ENCODE data around the gene ZCCHC3. TPM values are rescaled to one million over a fixed set of nuclear protein-coding genes. Genes with fewer than 3 reads are reported as not detected.

ZCCHC3 gene
- total RNA-seq, 6 experiments from 2014 or later: 4.2 to 7.5 (median 5.9) TPM

- DNase-seq (peak; percentile 61 to 72 (median 70)), ATAC-seq (no peak)
- WGBS (ENCODE audit: insufficient coverage, low coverage, low lambda C conversion rate, missing lambda C conversion rate): 0% methylated on average over 5 of the region's 103 CpGs
- H3K27me3 ChIP-seq: no peaks in the 10 kb centered on the region
- H3K27ac ChIP-seq: peak overlapping the region; percentile 31 to 88 (median 51)
- no peaks in the 10 kb centered on the region for H3K9me3 ChIP-seq
- H3K36me3 ChIP-seq: no peaks in the 10 kb centered on the region
- H3K4me1 ChIP-seq: peaks cover 0 to 7% (median 0%) of the 10 kb centered on the region in 4 donors
- TF ChIP-seq POLR2A (IDR thresholded peaks at IDR 0.05) (no peak), CTCF (IDR thresholded peaks at IDR 0.05) (no peak)
- H3K4me3 ChIP-seq: peak overlapping the region; percentile 62 to 69 (median 68)
- intact Hi-C loops (cut with DNase I): no loop called here
Observed at GRCh38 chr20:325889-326644, 28.7 kb downstream of the ZCCHC3 start.

- Histone ChIP-seq H3K27ac (peak overlapping the region; percentile 31 to 88 (median 51)), H3K4me3 (peak overlapping the region; percentile 62 to 69 (median 68))
Observed at GRCh38 chr20:326645-327185, 29.3 kb downstream of the ZCCHC3 start.

GRCh38 chr20:327186-328026 lies 30.0 kb downstream of the ZCCHC3 start:
- Histone ChIP-seq H3K9me3 (no peaks in the 10 kb centered on the region), H3K27me3 (no peaks in the 10 kb centered on the region), H3K27ac (peak overlapping the region; percentile 37 to 47 (median 42)), H3K4me1 (peaks cover 0 to 7% (median 0%) of the 10 kb centered on the region in 4 donors), H3K36me3 (no peaks in the 10 kb centered on the region), H3K4me3 (peak overlapping the region; percentile 62 to 69 (median 68))
- ATAC-seq (peak; percentile 44 to 64 (median 51)), DNase-seq (peak; percentile 80 to 86 (median 81))
- intact Hi-C loops (cut with DNase I): no loop called here
- TF ChIP-seq POLR2A (IDR thresholded peaks at IDR 0.05) (no peak), CTCF (IDR thresholded peaks at IDR 0.05) (no peak)
- 15% methylated on average over 22 of the region's 47 CpGs for WGBS (ENCODE audit: insufficient coverage, low coverage, low lambda C conversion rate, missing lambda C conversion rate)

More at GRCh38 chr20:326645-327185, 29.3 kb downstream of the ZCCHC3 start:
- no peaks in the 10 kb centered on the region for H3K27me3 ChIP-seq
- no peaks in the 10 kb centered on the region for H3K36me3 ChIP-seq
- intact Hi-C loops (cut with DNase I): no loop called here
- peaks cover 0 to 7% (median 0%) of the 10 kb centered on the region in 4 donors for H3K4me1 ChIP-seq
- peak in 2 of 3 donors; percentile 48 to 63 for DNase-seq
- 0% methylated on average over 6 of the region's 38 CpGs for WGBS (ENCODE audit: insufficient coverage, low coverage, low lambda C conversion rate, missing lambda C conversion rate)
- H3K9me3 ChIP-seq: no peaks in the 10 kb centered on the region
- no peak for TF ChIP-seq POLR2A (IDR thresholded peaks at IDR 0.05)
- no peak for TF ChIP-seq CTCF (IDR thresholded peaks at IDR 0.05)
- no peak for ATAC-seq

GRCh38 chr20:328027-328974 lies 30.9 kb downstream of the ZCCHC3 start:
- Histone ChIP-seq H3K36me3 (no peaks in the 10 kb centered on the region), H3K9me3 (no peaks in the 10 kb centered on the region), H3K27ac (peak overlapping the region in 1 of 3 donors; percentile 47), H3K27me3 (no peaks in the 10 kb centered on the region), H3K4me3 (peak overlapping the region in 1 of 3 donors; percentile 69), H3K4me1 (peaks cover 0 to 7% (median 0%) of the 10 kb centered on the region in 4 donors)
- DNase-seq: no peak
- no peak for ATAC-seq
- intact Hi-C loops (cut with DNase I): no loop called here
- no peak for TF ChIP-seq CTCF (IDR thresholded peaks at IDR 0.05)
- no peak for TF ChIP-seq POLR2A (IDR thresholded peaks at IDR 0.05)
- WGBS (ENCODE audit: insufficient coverage, low coverage, low lambda C conversion rate, missing lambda C conversion rate): 60% methylated on average over 22 of the region's 31 CpGs

Data from right lobe of liver (tissue), 6 donors.